HUDEP-2 (cell line): ENCODE results near the gene SLC27A1.

Experiments
- DNase-seq, 76 experiments: peaks; one replicate each; lab custom pipeline; 2025; ENCODE audit not compliant: unreplicated experiment in 76 of 76; lab: John Stamatoyannopoulos, UW

SLC27A1 gene

DNA sequence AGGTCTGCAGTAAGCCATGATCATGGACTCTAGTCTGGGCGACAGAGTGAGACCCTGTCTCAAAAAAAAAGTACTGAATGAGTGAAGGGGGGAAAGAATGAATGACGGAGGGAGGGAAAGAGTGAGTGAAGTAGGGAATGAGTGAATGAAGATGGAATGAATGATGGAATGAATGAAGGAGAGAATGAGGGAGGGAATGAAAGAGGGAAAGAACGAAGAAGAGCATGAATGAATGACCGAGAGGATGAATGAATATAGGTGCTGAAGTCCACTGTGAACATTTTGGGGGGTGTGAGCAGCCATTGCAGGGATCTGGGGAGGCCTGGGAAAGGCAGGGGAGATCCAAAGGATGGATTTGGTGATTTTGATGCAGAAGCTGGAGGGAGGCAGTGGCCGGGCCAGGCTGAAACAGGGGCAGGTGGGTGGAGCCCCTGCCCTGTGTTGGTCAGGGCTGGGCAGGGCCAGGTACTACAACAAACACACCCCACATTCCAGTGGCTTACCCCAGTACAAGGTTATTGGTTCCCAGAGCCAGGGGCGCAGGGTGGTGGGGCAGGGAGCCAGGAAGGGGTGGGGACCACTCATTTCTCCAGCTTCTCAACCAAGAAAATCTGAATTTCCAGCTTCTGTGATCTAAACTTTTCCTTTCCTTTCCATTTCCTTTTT lies 14.3 kb downstream of the SLC27A1 start:
- no peak for DNase-seq

DNA sequence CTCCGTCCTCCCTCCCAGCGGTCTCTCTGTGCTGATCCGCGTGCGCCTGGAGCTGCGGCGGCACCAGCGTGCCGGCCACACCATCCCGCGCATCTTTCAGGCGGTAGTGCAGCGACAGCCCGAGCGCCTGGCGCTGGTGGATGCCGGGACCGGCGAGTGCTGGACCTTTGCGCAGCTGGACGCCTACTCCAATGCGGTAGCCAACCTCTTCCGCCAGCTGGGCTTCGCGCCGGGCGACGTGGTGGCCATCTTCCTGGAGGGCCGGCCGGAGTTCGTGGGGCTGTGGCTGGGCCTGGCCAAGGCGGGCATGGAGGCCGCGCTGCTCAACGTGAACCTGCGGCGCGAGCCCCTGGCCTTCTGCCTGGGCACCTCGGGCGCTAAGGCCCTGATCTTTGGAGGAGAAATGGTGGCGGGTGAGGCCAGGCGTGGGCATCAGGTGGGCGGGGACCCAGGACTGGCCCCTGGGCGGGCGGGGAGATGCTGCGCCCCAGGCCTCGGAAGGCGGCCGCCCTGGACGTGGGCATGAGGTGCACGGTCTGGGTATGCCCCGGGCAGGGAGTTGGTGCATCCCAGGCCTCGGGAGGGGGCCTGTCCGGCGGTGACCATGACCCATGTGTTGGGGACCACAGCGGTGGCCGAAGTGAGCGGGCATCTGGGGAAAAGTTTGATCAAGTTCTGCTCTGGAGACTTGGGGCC lies 16.4 kb downstream of the SLC27A1 start:
- no peak for DNase-seq

DNA sequence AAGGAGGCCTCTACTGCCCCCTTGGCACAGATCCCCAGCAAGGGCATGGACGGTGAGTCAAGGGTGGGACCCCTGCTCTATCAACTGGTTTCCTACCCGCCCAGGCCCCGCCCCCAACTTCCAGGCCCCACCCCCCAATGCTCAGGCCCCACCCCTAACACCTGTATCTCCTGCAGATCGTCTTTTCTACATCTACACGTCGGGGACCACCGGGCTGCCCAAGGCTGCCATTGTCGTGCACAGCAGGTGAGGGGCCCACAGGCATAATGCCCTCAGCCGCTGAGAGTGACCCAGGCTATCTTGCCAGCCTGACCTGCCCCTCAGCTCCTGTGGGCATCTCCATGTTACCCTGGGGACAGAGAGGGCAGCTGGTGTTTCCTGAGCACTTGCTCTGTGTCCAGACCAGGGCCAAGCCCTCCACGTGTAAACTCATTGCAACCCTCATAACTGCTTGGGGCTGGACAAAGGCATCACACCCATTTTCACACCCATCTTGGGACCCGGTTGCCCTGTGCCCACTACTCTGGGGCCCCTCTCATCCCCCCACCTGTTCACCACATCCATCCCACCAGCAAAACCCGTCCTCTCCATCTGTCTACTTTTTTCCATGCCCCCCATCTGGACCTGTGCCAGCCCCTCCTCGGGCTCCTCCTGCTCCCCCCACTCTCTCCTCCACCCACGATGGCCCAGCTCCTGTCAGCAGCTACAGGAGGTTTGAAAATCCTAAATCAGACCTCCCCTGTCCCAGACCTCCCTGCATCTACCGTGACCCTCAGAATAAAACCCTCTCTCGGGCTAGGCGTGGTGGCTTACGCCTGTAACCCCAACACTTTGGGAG lies 17.2 kb downstream of the SLC27A1 start:
- no peak for DNase-seq

DNA sequence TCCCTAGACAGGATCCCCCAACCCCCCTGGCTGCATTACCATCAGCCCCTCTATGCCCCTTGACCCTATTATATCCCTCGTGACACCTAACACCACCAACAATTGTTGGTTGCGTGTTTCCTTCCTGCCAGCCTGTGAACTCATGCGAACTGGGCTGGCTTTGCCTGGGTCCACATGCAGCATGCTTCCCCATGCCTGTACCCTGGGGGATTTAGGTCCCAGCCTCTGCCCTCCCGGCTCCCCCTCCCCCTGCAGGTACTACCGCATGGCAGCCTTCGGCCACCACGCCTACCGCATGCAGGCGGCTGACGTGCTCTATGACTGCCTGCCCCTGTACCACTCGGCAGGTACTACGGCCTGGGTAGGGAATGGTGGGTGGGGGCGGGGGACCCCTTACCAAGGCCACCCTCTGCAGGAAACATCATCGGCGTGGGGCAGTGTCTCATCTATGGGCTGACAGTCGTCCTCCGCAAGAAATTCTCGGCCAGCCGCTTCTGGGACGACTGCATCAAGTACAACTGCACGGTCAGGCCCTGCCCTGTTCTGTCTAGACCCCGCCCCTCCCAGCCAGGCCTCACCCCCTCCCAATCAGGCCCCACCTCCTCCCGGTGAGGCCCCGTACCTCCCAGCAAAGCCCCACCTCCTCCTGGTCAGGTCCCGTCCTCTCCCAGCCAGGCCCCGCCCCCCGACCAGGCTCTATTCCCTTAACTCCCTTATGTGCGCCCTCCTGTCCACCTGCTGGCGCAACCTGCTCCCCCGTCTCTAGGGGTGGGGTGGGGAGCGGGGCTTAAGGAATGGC lies 18.5 kb downstream of the SLC27A1 start:
- peak in 75 of 76 experiments; percentile 64 to 99 (median 95) for DNase-seq

DNA sequence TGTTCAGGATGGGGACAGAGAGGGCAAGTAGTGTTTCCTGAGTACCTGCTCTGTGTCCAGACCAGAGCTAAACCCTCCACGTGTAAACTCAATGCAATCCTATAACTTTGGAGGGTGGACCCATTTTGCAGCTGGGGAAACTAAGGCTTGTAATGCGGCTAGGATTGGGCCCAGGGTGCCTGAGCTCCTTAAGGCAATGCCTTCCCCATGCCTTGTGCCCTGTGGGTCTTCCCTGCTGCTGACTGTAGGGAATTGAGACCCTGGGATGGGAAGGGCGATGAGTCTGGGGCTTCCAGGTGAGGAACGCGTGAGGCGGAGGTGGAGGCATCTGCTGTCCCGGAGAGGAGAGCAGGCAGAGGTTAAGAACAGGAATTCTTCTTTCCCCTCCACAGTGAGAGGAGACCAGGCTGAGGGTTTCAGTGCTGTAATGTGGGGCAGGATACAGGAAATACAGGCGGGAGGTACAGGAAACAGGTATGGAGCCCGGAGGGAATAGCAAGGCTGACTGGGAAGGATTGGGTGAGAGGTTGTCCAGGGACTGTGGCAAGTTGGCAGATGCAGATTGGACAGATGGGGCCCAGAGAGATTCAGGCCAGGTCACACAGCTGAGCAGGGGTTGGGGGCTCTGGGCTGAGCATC lies 19.2 kb downstream of the SLC27A1 start:
- no peak for DNase-seq

DNA sequence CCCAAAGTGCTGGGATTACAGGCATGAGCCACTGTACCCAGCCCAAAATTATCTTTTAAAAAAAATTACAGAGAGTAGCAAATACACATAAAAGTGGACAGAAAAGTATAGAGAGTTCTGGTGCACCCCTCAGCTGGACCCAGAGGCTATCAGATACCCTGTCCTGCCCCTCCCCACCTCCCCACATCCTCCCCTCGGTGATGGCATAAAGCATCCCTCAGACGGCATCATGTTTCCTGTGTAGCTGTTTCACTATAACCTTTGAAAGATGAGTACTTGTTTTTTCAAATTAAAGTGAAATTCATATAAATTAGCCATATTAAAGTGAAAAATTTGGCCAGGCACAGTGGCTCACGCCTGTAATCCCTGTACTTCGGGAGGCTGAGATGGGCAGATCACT lies 20.1 kb downstream of the SLC27A1 start:
- no peak for DNase-seq

DNA sequence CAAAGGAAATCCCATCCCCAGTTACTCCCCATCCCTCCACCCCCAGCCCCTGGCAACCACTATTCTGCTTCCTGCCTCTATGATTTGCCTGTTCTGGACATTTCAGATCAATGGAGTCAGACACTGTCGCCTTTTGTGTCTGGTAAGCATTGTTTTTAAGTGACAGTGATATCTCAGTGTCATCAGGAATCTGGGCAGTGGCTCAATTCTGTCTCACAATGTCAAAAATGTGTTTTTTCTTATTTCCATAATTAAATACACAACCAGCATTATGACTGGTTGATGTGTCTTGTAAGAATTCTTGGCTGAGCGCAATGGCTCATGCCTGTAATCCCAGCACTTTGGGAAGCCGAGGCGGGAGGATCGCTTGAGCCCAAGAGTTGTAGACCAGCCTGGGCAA lies 21.0 kb downstream of the SLC27A1 start:
- no peak for DNase-seq

DNA sequence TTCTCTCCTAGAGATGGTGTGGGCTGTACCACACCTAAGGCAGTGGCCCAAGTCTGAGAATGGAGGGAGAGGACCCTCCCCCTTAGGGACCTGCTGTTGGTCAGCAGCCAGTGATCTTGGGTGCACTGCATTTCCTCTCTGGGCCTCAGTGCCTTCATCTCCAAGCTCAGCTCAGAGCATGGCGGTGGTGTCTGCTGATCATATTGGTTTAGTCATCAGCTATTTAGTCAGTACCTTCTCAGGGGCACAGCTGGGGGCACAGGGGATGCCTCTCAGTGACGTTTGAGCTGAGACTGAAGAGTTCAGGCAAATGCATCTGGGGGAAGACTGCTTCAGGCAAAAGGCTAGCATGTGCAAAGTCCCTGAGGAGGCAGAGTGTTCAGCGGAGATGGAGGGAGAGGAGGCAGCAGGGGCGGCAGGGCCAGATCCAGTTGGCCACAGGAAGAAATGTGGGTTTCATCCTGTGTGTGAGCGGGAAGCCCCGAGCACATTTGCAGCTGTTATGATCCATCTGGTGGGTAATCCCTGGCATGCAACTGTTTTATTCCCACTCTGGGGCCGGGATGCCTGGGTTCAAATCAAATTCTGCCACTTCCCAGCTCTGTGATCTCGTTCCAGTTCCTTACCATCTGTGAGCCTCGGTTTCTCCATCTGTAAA lies 25.4 kb downstream of the SLC27A1 start:
- DNase-seq, result no peak

DNA sequence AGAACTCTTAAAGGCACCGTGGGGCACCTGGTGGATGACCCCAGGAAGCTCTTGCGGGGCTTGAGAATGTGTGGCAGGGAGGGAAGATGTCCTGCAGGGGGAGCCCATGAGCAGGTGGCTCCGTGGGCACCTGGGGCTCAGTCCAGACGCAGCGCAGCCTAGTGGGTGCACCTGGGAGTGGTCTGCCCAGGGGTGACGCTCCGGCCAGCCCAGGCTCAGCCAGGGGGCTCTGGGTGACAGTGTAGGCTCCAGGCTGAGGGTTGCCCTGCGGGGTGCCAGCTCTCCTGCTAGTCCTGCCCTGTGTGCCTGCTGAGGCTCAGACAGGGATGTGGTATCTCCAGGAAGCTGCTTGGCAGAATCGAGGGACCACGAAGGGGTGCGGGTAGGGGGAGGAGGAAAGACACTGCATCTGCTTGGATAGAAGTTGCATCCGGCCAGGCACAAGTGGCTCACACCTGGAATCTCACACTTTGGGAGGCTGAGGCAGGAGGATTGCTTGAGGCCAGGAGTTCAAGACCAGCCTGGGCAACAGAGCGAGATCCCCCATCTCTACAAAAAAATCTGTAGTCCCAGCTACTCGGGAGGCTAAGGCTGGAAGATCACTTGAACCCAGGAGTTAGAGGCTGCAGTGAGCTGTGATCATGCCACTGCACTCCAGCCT lies 26.1 kb downstream of the SLC27A1 start:
- DNase-seq, result peak in 74 of 76 experiments; percentile 24 to 93 (median 80)

DNA sequence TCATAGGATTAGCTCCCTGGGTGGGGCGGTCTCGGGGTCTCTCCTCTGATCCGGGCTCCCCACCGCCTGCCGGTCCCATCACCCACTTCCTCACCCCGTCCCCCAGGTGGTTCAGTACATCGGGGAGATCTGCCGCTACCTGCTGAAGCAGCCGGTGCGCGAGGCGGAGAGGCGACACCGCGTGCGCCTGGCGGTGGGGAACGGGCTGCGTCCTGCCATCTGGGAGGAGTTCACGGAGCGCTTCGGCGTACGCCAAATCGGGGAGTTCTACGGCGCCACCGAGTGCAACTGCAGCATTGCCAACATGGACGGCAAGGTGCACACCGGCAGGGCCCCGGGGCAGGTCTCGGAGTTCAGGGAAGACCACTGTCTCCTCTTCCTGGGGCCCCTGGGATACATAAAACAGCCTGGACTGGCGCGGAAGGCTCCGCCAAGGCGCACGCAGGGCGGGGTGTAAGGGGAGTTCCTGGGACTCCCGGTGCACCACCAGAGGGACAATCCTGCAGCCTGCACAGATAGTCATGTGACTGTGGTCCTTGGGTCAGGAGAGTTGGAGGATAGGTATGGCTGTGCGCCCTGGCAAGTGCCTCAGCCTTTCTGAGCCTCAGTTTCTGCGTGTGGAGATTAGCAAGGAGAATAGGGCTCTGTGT lies 26.9 kb downstream of the SLC27A1 start:
- DNase-seq, result no peak

DNA sequence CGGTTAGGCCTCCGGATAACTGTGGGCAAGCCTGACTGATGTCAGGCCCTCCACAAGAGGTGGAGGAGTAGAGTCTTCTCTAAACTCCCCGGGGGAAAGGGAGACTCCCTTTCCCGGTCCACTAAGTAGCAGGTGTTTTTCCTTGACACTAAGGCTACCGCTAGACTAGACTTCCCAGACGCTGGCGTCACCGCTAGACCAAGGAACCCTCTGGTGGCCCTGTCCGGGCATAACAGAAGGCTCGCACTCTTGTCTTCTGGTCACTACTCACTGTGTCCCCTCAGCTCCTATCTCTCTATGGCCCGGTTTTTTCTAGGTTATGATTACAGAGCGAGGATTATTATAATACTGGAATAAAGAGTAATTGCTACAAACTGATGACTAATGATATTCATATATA lies 28.7 kb downstream of the SLC27A1 start:
- peak in 1 of 76 experiments; percentile 23 for DNase-seq

DNA sequence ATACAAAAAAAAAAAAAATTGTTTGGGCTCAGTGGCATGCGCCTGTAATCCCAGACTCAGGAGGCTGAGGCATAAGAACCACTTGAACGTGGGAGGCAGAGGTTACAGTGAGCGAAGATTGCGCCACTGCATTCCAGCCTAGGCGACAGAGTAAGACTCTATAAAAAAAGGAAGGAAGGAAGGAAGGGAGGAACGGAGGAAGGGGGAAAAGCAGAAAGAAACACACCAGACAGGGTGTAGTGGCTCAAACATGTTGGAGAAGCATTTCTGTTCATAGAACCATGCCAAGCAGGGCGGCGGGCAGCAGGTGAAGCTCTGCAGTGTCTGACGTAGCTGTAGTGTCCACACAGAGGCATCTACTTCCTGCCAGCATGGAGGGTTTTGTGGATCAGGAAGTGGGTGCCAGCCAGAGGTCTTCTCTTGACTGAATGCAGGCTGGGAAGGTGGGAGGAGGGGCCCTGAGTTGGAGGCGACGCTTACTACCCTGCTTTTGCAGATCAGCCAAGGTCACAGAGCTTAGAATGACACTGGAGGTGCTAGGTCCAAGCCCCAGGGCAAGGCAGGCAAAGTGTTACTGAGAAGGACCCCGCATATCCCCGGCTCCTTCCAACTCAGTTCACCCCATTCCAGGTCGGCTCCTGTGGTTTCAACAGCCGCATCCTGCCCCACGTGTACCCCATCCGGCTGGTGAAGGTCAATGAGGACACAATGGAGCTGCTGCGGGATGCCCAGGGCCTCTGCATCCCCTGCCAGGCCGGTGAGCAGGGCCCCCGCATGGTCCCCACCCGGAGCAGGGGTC lies 29.5 kb downstream of the SLC27A1 start:
- DNase-seq, result no peak

DNA sequence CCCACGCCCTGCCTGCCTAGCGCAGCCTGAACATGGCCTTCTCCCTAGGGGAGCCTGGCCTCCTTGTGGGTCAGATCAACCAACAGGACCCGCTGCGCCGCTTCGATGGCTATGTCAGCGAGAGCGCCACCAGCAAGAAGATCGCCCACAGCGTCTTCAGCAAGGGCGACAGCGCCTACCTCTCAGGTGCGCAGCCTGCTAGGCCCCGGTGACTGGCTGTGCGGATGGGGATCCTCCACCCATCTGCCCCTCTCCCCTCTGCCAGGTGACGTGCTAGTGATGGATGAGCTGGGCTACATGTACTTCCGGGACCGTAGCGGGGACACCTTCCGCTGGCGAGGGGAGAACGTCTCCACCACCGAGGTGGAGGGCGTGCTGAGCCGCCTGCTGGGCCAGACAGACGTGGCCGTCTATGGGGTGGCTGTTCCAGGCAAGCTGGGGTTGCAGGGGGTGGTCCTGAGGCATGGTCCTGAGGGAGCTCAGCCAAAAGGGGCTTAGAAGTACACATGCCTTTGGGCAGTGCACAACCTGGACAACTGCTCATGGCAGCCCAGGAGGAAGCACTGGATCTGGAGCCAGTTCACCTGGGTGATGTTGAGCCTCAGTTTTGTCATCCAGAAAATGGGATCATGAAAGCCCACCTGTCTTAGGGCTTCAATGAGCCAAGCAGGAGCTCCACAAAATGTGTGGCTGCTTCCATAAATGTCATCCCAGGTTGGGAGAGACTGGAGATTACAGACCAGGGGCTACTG lies 30.3 kb downstream of the SLC27A1 start:
- no peak for DNase-seq

DNA sequence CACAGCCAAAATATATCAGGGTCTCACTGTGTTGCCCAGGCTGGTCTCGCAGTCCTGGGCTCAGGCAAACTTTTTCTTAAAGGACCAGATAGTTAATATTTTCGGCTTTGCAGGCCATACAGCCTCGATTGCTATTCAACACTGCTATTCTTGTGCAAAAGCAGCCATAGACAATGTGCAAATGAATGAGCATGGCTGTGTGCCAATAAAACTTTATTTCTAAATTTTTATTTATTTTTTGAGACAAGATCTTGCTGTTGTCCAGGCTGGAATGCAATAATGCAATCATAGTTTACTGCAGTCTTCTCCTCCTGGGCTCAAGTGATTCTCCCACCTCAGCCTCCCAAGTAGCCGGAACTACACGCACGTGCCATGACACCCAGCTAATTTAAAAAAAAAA lies 32.9 kb downstream of the SLC27A1 start:
- no peak for DNase-seq

DNA sequence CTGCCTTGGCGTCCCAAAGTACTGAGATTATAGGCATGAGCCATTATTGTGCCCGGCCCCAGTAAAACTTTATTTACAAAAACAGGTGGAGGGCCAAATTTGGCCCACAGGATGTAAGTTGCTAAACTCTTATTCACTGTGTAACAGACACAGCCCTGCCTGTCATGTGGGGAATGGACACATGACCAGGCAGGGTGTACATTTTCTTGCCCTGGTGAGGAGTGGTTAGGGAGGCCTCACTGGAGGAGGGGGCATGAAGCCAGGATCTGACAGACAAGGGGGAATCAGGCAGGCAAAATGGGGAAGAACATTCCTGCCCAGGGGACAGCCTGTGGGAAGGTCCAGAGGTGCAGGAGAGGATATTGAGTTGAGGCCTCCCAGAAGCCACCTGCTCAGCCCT lies 33.7 kb downstream of the SLC27A1 start:
- no peak for DNase-seq

DNA sequence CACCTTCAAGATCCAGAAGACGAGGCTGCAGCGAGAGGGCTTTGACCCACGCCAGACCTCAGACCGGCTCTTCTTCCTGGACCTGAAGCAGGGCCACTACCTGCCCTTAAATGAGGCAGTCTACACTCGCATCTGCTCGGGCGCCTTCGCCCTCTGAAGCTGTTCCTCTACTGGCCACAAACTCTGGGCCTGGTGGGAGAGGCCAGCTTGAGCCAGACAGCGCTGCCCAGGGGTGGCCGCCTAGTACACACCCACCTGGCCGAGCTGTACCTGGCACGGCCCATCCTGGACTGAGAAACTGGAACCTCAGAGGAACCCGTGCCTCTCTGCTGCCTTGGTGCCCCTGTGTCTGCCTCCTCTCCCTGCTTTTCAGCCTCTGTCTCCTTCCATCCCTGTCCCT lies 34.1 kb downstream of the SLC27A1 start:
- no peak for DNase-seq

DNA sequence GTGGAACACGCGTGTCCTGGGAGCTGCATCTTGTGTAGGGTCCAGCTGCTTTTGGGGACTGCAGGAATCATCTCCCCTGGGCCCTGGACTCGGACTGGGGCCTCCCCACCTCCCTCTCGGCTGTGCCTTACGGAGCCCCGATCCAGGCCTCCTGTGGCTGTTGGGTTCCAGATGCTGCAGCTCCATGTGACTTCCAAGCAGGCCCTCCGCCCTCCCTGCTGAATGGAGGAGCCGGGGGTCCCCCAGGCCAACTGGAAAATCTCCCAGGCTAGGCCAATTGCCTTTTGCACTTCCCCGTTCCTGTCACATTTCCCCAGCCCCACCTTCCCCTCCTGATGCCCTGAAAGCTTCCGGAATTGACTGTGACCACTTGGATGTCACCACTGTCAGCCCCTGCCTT lies 34.9 kb downstream of the SLC27A1 start:
- no peak for DNase-seq
